Colonic mucosa (tissue), 4 donors: Measurements from ENCODE around the gene ERMP1. TPM values are rescaled to one million over a fixed set of nuclear protein-coding genes. Genes with fewer than 3 reads are reported as not detected.

ENCODE experiments used
- DNase-seq: peaks from one replicate; pipeline ENCODE4 v3.0.0-alpha.2; 2020
- H3K27ac ChIP-seq: fragments of 200-600 bp; one replicate; pipeline ENCODE4 v1.8.0; 2021
- H3K27me3 ChIP-seq: fragments of 200-600 bp; one replicate; pipeline ENCODE4 v1.8.0; 2021
- H3K36me3 ChIP-seq: fragments of 200-600 bp; one replicate; pipeline ENCODE4 v1.8.0; 2021
- H3K4me1 ChIP-seq: fragments of 200-600 bp; one replicate; pipeline ENCODE4 v1.8.0; 2021; ENCODE audit warnings: mild to moderate bottlenecking
- H3K4me3 ChIP-seq: fragments of 200-600 bp; one replicate; pipeline ENCODE4 v1.8.0; 2021
- H3K9ac ChIP-seq, 2 donors: one replicate each; pipeline ENCODE4 v1.7.0; 2013; ENCODE audit warnings: control low read depth in 2 of 2, low read depth in 2 of 2, low read length in 2 of 2
- H3K9me3 ChIP-seq: fragments of 200-600 bp; one replicate; pipeline ENCODE4 v1.8.0; 2021
- intact Hi-C: fragments of 100-400 bp; cut with DNase I; formaldehyde crosslinking; loops from one replicate; pipeline ENCODE4 v1.14.1; 2022
- total RNA-seq, 2 donors: library from RNA; stranded (reverse); fragmentation: NEBNext Ultra II Directional in 1 of 2; extraction: Animal tissue kit (Norgen Biotek cat#: 25700) in 1 of 2; gene quantifications; one replicate each; pipeline ENCODE4 v1.2.1, GENCODE V29; 2021
- TF ChIP-seq, protein P1 (sequence below): fragments of 200-600 bp; IDR thresholded peaks from one replicate; pipeline ENCODE4 v1.8.0; 2022; ENCODE audit warnings: antibody characterized with exemption, mild to moderate bottlenecking
- donor health status: healthy.
- donor health status: DM: no; HTN: no; CAD: no.
- donor health status: DM: no; HTN: no; CAD: no.

The ERMP1 gene
- total RNA-seq, 2 donors from 2014 or later, result 47.3 to 50.8 TPM

DNA sequence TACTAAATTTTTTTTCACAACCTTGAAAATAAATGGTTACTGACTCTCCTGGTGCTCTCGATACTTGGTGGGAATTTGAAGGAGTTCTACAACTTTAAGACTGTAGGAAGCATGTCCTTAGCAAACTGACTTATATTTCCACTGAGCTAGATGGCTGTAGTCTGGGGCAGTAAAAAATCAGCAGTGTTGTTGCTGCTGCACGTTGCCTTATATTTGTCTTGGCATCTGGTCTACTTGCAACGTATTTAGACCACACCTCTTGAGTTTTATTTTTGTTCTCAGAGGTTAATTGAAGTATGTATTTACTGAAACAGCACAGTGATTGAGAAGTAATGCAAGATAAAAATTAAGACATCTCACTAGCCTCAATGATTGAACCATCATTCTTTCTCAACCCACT lies 76.3 kb downstream of the ERMP1 start:
- intact Hi-C loops, result no loop called here
- Histone ChIP-seq H3K9ac (no peak overlapping the region), H3K4me3 (no peak overlapping the region), H3K27me3 (no peaks in the 10 kb centered on the region), H3K27ac (no peak overlapping the region), H3K36me3 (no peaks in the 10 kb centered on the region), H3K9me3 (no peaks in the 10 kb centered on the region), H3K4me1 (no peaks in the 10 kb centered on the region)
- DNase-seq, result no peak
- TF ChIP-seq, protein P1, sequence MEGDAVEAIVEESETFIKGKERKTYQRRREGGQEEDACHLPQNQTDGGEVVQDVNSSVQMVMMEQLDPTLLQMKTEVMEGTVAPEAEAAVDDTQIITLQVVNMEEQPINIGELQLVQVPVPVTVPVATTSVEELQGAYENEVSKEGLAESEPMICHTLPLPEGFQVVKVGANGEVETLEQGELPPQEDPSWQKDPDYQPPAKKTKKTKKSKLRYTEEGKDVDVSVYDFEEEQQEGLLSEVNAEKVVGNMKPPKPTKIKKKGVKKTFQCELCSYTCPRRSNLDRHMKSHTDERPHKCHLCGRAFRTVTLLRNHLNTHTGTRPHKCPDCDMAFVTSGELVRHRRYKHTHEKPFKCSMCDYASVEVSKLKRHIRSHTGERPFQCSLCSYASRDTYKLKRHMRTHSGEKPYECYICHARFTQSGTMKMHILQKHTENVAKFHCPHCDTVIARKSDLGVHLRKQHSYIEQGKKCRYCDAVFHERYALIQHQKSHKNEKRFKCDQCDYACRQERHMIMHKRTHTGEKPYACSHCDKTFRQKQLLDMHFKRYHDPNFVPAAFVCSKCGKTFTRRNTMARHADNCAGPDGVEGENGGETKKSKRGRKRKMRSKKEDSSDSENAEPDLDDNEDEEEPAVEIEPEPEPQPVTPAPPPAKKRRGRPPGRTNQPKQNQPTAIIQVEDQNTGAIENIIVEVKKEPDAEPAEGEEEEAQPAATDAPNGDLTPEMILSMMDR, result no peak

DNA sequence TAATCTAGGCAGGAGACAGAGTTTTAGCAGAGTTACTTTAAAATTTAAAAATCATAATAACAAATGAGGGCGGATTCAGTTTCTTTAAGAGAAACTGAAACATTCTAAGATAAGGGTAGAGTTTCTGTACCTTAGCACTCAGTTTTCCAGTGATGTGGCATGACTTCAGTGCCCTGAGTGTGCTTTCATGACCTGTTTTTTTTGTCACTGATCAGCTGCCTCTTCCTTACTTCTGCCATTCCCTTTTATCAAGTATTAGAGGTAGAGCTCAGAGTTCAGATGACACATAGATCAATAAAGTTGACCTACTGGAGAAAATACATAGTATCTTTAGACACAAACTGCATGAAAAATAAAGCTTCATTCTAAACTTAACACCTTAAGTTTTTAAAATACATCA lies 82.3 kb downstream of the ERMP1 start:
- Histone ChIP-seq H3K27me3 (no peaks in the 10 kb centered on the region), H3K9ac (no peak overlapping the region), H3K4me1 (no peaks in the 10 kb centered on the region), H3K4me3 (no peak overlapping the region), H3K27ac (no peak overlapping the region), H3K36me3 (no peaks in the 10 kb centered on the region), H3K9me3 (no peaks in the 10 kb centered on the region)
- DNase-seq, result no peak
- TF ChIP-seq, protein P1, result no peak
- intact Hi-C loops, result no loop called here

DNA sequence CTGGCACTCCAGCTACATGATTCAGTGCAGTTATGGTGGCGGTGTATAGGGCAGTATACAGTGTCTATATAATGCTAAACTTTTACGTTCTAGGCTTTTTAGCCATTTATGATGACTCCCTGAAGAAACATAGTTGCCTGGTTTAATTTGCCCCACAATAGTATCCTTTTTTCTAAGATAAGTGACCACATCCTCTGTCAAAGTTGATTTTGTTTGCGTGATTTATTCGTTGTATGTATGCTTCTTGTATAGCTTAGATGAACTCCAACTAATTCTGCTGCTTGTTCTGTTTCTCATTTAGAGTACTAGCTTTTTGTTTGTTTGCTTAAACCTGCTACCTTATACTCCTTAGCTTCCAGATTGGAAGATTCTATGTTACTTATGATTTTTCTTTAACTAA lies 83.6 kb downstream of the ERMP1 start:
- no peak for DNase-seq
- no peak overlapping the region for H3K4me3 ChIP-seq
- no peaks in the 10 kb centered on the region for H3K27me3 ChIP-seq
- H3K9ac ChIP-seq, result no peak overlapping the region
- no peaks in the 10 kb centered on the region for H3K4me1 ChIP-seq
- TF ChIP-seq, protein P1, result no peak
- no peaks in the 10 kb centered on the region for H3K9me3 ChIP-seq
- H3K27ac ChIP-seq, result no peak overlapping the region
- no peaks in the 10 kb centered on the region for H3K36me3 ChIP-seq
- intact Hi-C loops, result no loop called here

DNA sequence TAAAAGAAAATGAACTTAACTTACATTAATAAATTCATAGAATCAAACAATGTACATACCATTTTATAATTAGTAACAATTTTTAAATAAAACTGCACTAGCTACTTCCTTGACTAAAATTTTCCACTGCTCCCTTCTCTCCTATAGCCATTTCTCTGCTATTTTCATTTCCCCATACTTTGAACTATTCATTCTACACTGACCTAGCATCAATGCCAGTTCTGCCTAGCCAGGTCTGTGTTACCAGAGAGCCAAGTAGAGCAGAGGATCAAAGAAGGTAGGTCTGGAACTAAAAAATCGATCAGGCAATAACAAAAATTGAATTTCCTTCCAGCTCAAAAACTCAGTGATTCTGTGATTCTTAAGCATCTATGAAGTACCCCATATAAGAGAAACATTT lies 84.5 kb downstream of the ERMP1 start:
- no peaks in the 10 kb centered on the region for H3K4me1 ChIP-seq
- H3K36me3 ChIP-seq, result no peaks in the 10 kb centered on the region
- no peaks in the 10 kb centered on the region for H3K27me3 ChIP-seq
- intact Hi-C loops, result no loop called here
- H3K9me3 ChIP-seq, result no peaks in the 10 kb centered on the region
- no peak overlapping the region for H3K27ac ChIP-seq
- TF ChIP-seq, protein P1, result no peak
- no peak overlapping the region for H3K4me3 ChIP-seq
- DNase-seq, result no peak
- no peak overlapping the region for H3K9ac ChIP-seq

DNA sequence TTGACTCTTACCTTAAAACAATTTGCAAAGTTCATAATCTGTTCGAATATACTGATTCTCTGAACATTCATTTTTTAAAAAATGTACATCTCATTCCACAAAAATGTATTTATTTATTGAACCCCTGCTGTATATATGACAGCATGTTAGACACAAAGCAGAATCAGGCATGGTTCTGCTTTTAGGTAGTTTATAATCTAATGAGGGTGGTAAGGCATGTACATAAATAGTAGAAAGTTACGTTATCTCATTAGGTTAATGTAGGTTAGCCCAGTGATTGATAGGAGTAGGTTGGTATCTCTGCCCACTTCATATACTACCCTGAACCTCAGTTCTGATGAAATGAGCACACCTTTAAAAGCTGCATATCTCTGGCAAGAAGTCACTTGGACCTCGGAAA lies 89.8 kb downstream of the ERMP1 start:
- Histone ChIP-seq H3K4me3 (no peak overlapping the region), H3K27me3 (no peaks in the 10 kb centered on the region), H3K9me3 (no peaks in the 10 kb centered on the region), H3K36me3 (peaks cover 4% of the 10 kb centered on the region), H3K9ac (no peak overlapping the region), H3K27ac (no peak overlapping the region), H3K4me1 (no peaks in the 10 kb centered on the region)
- DNase-seq, result no peak
- intact Hi-C loops, result no loop called here
- TF ChIP-seq, protein P1, result no peak
